ENCODE data around the gene DLG2.

DNA sequence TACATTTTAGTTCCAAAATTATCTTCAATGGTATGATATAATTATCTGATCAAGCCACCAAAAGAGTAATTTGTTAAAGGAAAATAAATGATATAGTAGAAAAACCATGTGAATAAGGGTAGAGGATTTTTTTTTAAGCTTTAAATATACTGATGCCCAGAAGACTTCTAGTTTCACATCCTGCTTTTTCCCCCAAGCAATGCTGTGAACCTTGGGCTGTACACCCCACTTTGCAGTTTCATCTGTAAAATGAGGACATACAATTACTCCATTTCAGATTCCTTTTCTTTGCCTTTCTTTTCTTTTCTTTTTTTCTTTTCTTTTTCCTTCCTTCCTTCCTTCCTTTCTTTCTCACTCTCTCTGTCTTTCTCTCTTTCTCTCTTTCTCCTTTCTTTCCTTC, 1125.4 kb downstream of the DLG2 start:
- TF ChIP-seq POLR2A (IDR thresholded peaks at IDR 0.05; ENCODE audit: low read depth, low read length) (no peak), EZH2 (IDR thresholded peaks at IDR 0.05; ENCODE audit: borderline replicate concordance, low read depth, low read length, severe bottlenecking) (no peak), MYC (IDR thresholded peaks at IDR 0.05; ENCODE audit: low read depth, low read length) (no peak), POLR2AphosphoS5 (IDR thresholded peaks at IDR 0.05; ENCODE audit: insufficient read depth, low read depth, low read length) (no peak)
- TF ChIP-seq, protein P1, sequence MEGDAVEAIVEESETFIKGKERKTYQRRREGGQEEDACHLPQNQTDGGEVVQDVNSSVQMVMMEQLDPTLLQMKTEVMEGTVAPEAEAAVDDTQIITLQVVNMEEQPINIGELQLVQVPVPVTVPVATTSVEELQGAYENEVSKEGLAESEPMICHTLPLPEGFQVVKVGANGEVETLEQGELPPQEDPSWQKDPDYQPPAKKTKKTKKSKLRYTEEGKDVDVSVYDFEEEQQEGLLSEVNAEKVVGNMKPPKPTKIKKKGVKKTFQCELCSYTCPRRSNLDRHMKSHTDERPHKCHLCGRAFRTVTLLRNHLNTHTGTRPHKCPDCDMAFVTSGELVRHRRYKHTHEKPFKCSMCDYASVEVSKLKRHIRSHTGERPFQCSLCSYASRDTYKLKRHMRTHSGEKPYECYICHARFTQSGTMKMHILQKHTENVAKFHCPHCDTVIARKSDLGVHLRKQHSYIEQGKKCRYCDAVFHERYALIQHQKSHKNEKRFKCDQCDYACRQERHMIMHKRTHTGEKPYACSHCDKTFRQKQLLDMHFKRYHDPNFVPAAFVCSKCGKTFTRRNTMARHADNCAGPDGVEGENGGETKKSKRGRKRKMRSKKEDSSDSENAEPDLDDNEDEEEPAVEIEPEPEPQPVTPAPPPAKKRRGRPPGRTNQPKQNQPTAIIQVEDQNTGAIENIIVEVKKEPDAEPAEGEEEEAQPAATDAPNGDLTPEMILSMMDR (IDR thresholded peaks at IDR 0.05; ENCODE audit: extremely low read depth in 1 of 2, insufficient read depth in 1 of 2, low read depth in 1 of 2, low read length in 2 of 2) = no peak
- TF ChIP-seq, protein P2, sequence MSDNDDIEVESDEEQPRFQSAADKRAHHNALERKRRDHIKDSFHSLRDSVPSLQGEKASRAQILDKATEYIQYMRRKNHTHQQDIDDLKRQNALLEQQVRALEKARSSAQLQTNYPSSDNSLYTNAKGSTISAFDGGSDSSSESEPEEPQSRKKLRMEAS (IDR thresholded peaks at IDR 0.05; ENCODE audit: insufficient read depth, insufficient read length) = no peak
